ENCODE data around the gene SH3BGRL2.
"Not testable (repeated sequence)": the region's sequence is repeated elsewhere in the genome, so short reads cannot be mapped to it uniquely, and the experiment has no call there.

The SH3BGRL2 gene

GRCh38 chr6:79704200-79704599, 73.1 kb downstream of the SH3BGRL2 start:
- no peak for DNase-seq

GRCh38 chr6:79705456-79705995, 74.4 kb downstream of the SH3BGRL2 start:
- DNase-seq: no peak

GRCh38 chr6:79706527-79706926, 75.4 kb downstream of the SH3BGRL2 start:
- no peak for DNase-seq

- DNase-seq: no peak
Observed at GRCh38 chr6:79707621-79708020, 76.5 kb downstream of the SH3BGRL2 start.

GRCh38 chr6:79708095-79708791, 77.1 kb downstream of the SH3BGRL2 start:
- no peak for DNase-seq

- DNase-seq: no peak
Observed at GRCh38 chr6:79710127-79710526, 79.0 kb downstream of the SH3BGRL2 start.

GRCh38 chr6:79711167-79711566, 80.0 kb downstream of the SH3BGRL2 start:
- no peak for DNase-seq

- DNase-seq: no peak
Observed at GRCh38 chr6:79712144-79712543, 81.0 kb downstream of the SH3BGRL2 start.

GRCh38 chr6:79712616-79713135, 81.5 kb downstream of the SH3BGRL2 start:
- DNase-seq: no peak

- DNase-seq: peak; percentile 40
Observed at GRCh38 chr6:79713701-79714322, 82.7 kb downstream of the SH3BGRL2 start.

- DNase-seq: no peak
Observed at GRCh38 chr6:79717989-79718388, 86.9 kb downstream of the SH3BGRL2 start.

- DNase-seq: no peak
Observed at GRCh38 chr6:79718509-79719247, 87.5 kb downstream of the SH3BGRL2 start.

- no peak for DNase-seq
Observed at GRCh38 chr6:79719248-79719960, 88.3 kb downstream of the SH3BGRL2 start.

GRCh38 chr6:79724816-79725215, 93.7 kb downstream of the SH3BGRL2 start:
- no peak for DNase-seq

GRCh38 chr6:79731471-79731870, 100.3 kb downstream of the SH3BGRL2 start:
- DNase-seq: no peak

GRCh38 chr6:79733388-79733787, 102.3 kb downstream of the SH3BGRL2 start:
- no peak for DNase-seq

- DNase-seq: no peak
Observed at GRCh38 chr6:79734374-79734773, 103.2 kb downstream of the SH3BGRL2 start.

GRCh38 chr6:79735183-79735582, 104.1 kb downstream of the SH3BGRL2 start:
- DNase-seq: no peak

- DNase-seq: peak; percentile 32
Observed at GRCh38 chr6:79737172-79737571, 106.0 kb downstream of the SH3BGRL2 start.

GRCh38 chr6:79742030-79742429, 110.9 kb downstream of the SH3BGRL2 start:
- DNase-seq: no peak

GRCh38 chr6:79745282-79745681, 114.2 kb downstream of the SH3BGRL2 start:
- DNase-seq: not testable (repeated sequence)

- not testable (repeated sequence) for DNase-seq
Observed at GRCh38 chr6:79746325-79746724, 115.2 kb downstream of the SH3BGRL2 start.

- DNase-seq: no peak
Observed at GRCh38 chr6:79750806-79751205, 119.7 kb downstream of the SH3BGRL2 start.
